Psoas muscle (tissue), 8 donors: ENCODE measurements around the gene CMTR1. TPM values are rescaled to one million over a fixed set of nuclear protein-coding genes. Genes with fewer than 3 reads are reported as not detected.

Experiments used
- ATAC-seq, 4 donors: fragments of 200-7000 bp; cut with Tn5 transposase; one replicate each; pipeline ENCODE4 v1.9.1; 2020; ENCODE audit warnings: moderate library complexity in 3 of 4, mild to moderate bottlenecking in 2 of 4
- DNase-seq, 2 donors: peaks; one replicate each; pipeline ENCODE4 v3.0.0-alpha.2; 2020
- H3K27ac ChIP-seq: fragments of 200-600 bp; one replicate; pipeline ENCODE4 v1.8.0; 2022
- H3K27me3 ChIP-seq, 3 donors: fragments of 200-600 bp in 1 of 3; one replicate each; pipeline versions ENCODE4 v1.6.1 to v1.8.0; 2013 to 2022; ENCODE audit warnings: low read length in 2 of 3, mild to moderate bottlenecking in 2 of 3, moderate library complexity in 1 of 3; ENCODE audit not compliant: insufficient read depth in 3 of 3
- H3K36me3 ChIP-seq, 2 donors: fragments of 200-600 bp in 1 of 2; one replicate each; pipeline versions ENCODE4 v1.6.1 to v1.8.0; 2013 to 2022; ENCODE audit warnings: low read depth in 1 of 2, mild to moderate bottlenecking in 1 of 2, moderate library complexity in 1 of 2; ENCODE audit not compliant: insufficient read depth in 1 of 2
- H3K4me1 ChIP-seq: fragments of 200-600 bp; one replicate; pipeline ENCODE4 v1.8.0; 2022
- H3K4me3 ChIP-seq: fragments of 200-600 bp; one replicate; pipeline ENCODE4 v1.8.0; 2022; ENCODE audit warnings: mild to moderate bottlenecking
- H3K9me3 ChIP-seq: fragments of 200-600 bp; one replicate; pipeline ENCODE4 v1.8.0; 2022
- CTCF ChIP-seq: fragments of 200-600 bp; IDR thresholded peaks from one replicate; pipeline ENCODE4 v1.8.0; 2022; ENCODE audit warnings: antibody characterized with exemption
- WGBS, 3 donors: extraction: QIAGEN DNeasy Blood & Tissue Kit; methylation state at CpG; one replicate each; pipeline versions ENCODE4 v1.1.6 to v1.1.7; 2013; 5-methylcytosine and 5-hydroxymethylcytosine counted together
- intact Hi-C, 2 donors: fragments of 100-400 bp; cut with DNase I; formaldehyde crosslinking; loops; one replicate each; pipeline versions ENCODE4 v1.11.0 to v1.14.2; 2022
- polyA plus RNA-seq, 3 donors: library from polyadenylated mRNA; stranded (reverse); fragments of 200-250 nt; gene quantifications; one replicate each; pipeline ENCODE4 v1.2.3, GENCODE V29; 2013
- total RNA-seq, 4 donors: library from RNA; stranded (reverse); fragmentation: NEBNext Ultra II Directional in 2 of 4; extraction: Animal tissue kit (Norgen Biotek cat#: 25700) in 2 of 4; gene quantifications; one replicate each; pipeline versions ENCODE4 v1.2.1 to v1.2.4, GENCODE V29; 2021 to 2023
- donor health status: healthy with polysubstance abuse.
- donor health status: DM: no; HTN: no; CAD: no; lungs with moderate emphysema.
- donor health status: Bipolar disorder and iron deficiency.
- donor health status: healthy.
- donor health status: DM: yes; HTN: yes; CAD: no.
- donor health status: DM: no; HTN: no; CAD: no.
- donor health status: DM: no; HTN: no; CAD: no.
- donor health status: DM: yes; HTN: yes; CAD: no.

The CMTR1 gene
- total and polyA plus RNA-seq, 7 donors = 8.8 to 29.9 (median 24.4) TPM

GRCh38 chr6:37516920-37517405 is 83.9 kb downstream of the CMTR1 start:
- H3K4me3 ChIP-seq = no peak overlapping the region
- ATAC-seq = no peak
- peaks cover 0 to 32% (median 13%) of the 10 kb centered on the region in 3 donors for H3K27me3 ChIP-seq
- H3K9me3 ChIP-seq = no peaks in the 10 kb centered on the region
- H3K36me3 ChIP-seq = no peaks in the 10 kb centered on the region
- WGBS, 3 donors = 67 to 71% (median 70%) methylated on average over 16 of the region's 16 CpGs
- no peaks in the 10 kb centered on the region for H3K4me1 ChIP-seq
- DNase-seq = no peak
- H3K27ac ChIP-seq = no peak overlapping the region
- intact Hi-C loops = no loop called here
- TF ChIP-seq CTCF = no peak

GRCh38 chr6:37517411-37517812 is 84.4 kb downstream of the CMTR1 start:
- WGBS, 3 donors = 60 to 73% (median 67%) methylated on average over 11 of the region's 11 CpGs
- H3K27me3 ChIP-seq = peaks cover 0 to 32% (median 13%) of the 10 kb centered on the region in 3 donors
- DNase-seq (no peak), ATAC-seq (no peak)
- H3K4me1 ChIP-seq = no peaks in the 10 kb centered on the region
- no peak overlapping the region for H3K27ac ChIP-seq
- H3K9me3 ChIP-seq = no peaks in the 10 kb centered on the region
- H3K4me3 ChIP-seq = no peak overlapping the region
- intact Hi-C loops = no loop called here
- no peak for TF ChIP-seq CTCF
- H3K36me3 ChIP-seq = no peaks in the 10 kb centered on the region

GRCh38 chr6:37518116-37518515 is 85.1 kb downstream of the CMTR1 start:
- ATAC-seq (no peak), DNase-seq (no peak)
- no peak for TF ChIP-seq CTCF
- Histone ChIP-seq H3K27ac (no peak overlapping the region), H3K4me3 (no peak overlapping the region), H3K27me3 (peaks cover 0 to 26% (median 7%) of the 10 kb centered on the region in 3 donors), H3K9me3 (no peaks in the 10 kb centered on the region), H3K36me3 (no peaks in the 10 kb centered on the region), H3K4me1 (no peaks in the 10 kb centered on the region)
- intact Hi-C loops = no loop called here
- 77 to 83% (median 78%) methylated on average over 6 of the region's 6 CpGs for WGBS, 3 donors

- Histone ChIP-seq H3K36me3 (no peaks in the 10 kb centered on the region), H3K27me3 (peaks cover 0 to 13% (median 4%) of the 10 kb centered on the region in 3 donors), H3K4me3 (no peak overlapping the region), H3K9me3 (no peaks in the 10 kb centered on the region), H3K27ac (no peak overlapping the region), H3K4me1 (no peaks in the 10 kb centered on the region)
- ATAC-seq (no peak), DNase-seq (no peak)
- intact Hi-C loops = no loop called here
- no peak for TF ChIP-seq CTCF
- 94 to 97% (median 95%) methylated on average over 5 of the region's 5 CpGs for WGBS, 3 donors
Measured at GRCh38 chr6:37519461-37519860, 86.4 kb downstream of the CMTR1 start.

- H3K4me3 ChIP-seq = no peak overlapping the region
- 42 to 52% (median 49%) methylated on average over 6 of the region's 6 CpGs for WGBS, 3 donors
- no peak for TF ChIP-seq CTCF
- DNase-seq (no peak), ATAC-seq (no peak)
- no peaks in the 10 kb centered on the region for H3K36me3 ChIP-seq
- H3K27ac ChIP-seq = no peak overlapping the region
- H3K9me3 ChIP-seq = no peaks in the 10 kb centered on the region
- intact Hi-C loops = no loop called here
- peaks cover 0 to 9% (median 4%) of the 10 kb centered on the region in 3 donors for H3K27me3 ChIP-seq
- no peaks in the 10 kb centered on the region for H3K4me1 ChIP-seq
Measured at GRCh38 chr6:37520926-37521325, 87.9 kb downstream of the CMTR1 start.
